DND-41 (cell line): Measurements from ENCODE around the gene SPATA19.

ENCODE experiments used
- ATAC-seq: fragments of 200-7000 bp; cut with Tn5 transposase; 3 replicates; pipeline ENCODE4 v1.9.1; 2021; ENCODE audit warnings: low read depth; ENCODE audit not compliant: insufficient read depth
- DNase-seq: peaks from one replicate; pipeline ENCODE4 v3.0.0-alpha.2; 2020
- H2AFZ ChIP-seq: 2 replicates; pipeline ENCODE4 v1.6.0; 2012; ENCODE audit warnings: low read depth, low read length
- H3K27ac ChIP-seq: 2 replicates; pipeline ENCODE4 v1.5.1; 2012; ENCODE audit warnings: low read length, inconsistent platforms
- H3K27me3 ChIP-seq: fragments of 200-600 bp; sonication (generic); 2 replicates; pipeline ENCODE4 v1.6.0; 2012; ENCODE audit warnings: low read length, mild to moderate bottlenecking, inconsistent platforms; ENCODE audit not compliant: insufficient read depth, poor library complexity
- H3K36me3 ChIP-seq: 2 replicates; pipeline ENCODE4 v1.5.1; 2012; ENCODE audit warnings: low read length, inconsistent platforms; ENCODE audit not compliant: insufficient read depth
- H3K4me1 ChIP-seq: 2 replicates; pipeline ENCODE4 v1.5.1; 2012; ENCODE audit warnings: mild to moderate bottlenecking, low read length; ENCODE audit not compliant: insufficient read depth
- H3K4me2 ChIP-seq: 2 replicates; pipeline ENCODE4 v1.6.0; 2012; ENCODE audit warnings: mild to moderate bottlenecking, moderate library complexity, low read length, inconsistent platforms; ENCODE audit not compliant: insufficient read depth
- H3K4me3 ChIP-seq, 2 experiments: fragments of 200-600 bp in 1 of 2; shearing (Covaris generic) in 1 of 2; 2 replicates each; pipeline ENCODE4 v1.5.1; 2012 to 2016; ENCODE audit warnings: inconsistent platforms in 2 of 2, low read length in 2 of 2, mild to moderate bottlenecking in 2 of 2, low read depth in 1 of 2, moderate library complexity in 1 of 2
- H3K79me2 ChIP-seq: 2 replicates; pipeline ENCODE4 v1.6.0; 2012; ENCODE audit warnings: low read length, inconsistent platforms; ENCODE audit not compliant: insufficient read depth
- H3K9ac ChIP-seq: 2 replicates; pipeline ENCODE4 v1.6.0; 2012; ENCODE audit warnings: low read depth, mild to moderate bottlenecking, inconsistent platforms, low read length, moderate library complexity
- H3K9me3 ChIP-seq: 2 replicates; pipeline ENCODE4 v1.5.1; 2012; ENCODE audit warnings: low read length, moderate library complexity, mild to moderate bottlenecking, inconsistent platforms; ENCODE audit not compliant: insufficient read depth, severe bottlenecking
- H4K20me1 ChIP-seq: 2 replicates; pipeline ENCODE4 v1.6.0; 2012; ENCODE audit warnings: low read length; ENCODE audit not compliant: insufficient read depth
- CTCF ChIP-seq: IDR thresholded peaks from 2 replicates; pipeline ENCODE4 v1.5.1; 2012; ENCODE audit warnings: borderline replicate concordance, low read length, moderate library complexity, mild to moderate bottlenecking; ENCODE audit not compliant: poor library complexity, severe bottlenecking; ENCODE audit errors: extremely low read depth
- EZH2 ChIP-seq: IDR thresholded peaks from 3 replicates; pipeline ENCODE4 v1.6.1; 2012; ENCODE audit warnings: borderline replicate concordance, low read depth, mild to moderate bottlenecking, moderate library complexity, low read length, inconsistent platforms; ENCODE audit not compliant: severe bottlenecking

SPATA19 gene

GRCh38 chr11:133828871-133829270 lies 16.4 kb downstream of the SPATA19 start:
- no peak overlapping the region for H3K4me2 ChIP-seq
- H3K4me3 ChIP-seq: no peak overlapping the region
- H3K27ac ChIP-seq: no peak overlapping the region
- H3K9me3 ChIP-seq: no peaks in the 10 kb centered on the region
- H3K4me1 ChIP-seq: no peaks in the 10 kb centered on the region
- no peak overlapping the region for H2AFZ ChIP-seq
- no peak for TF ChIP-seq CTCF
- TF ChIP-seq EZH2: no peak
- ATAC-seq (no peak), DNase-seq (no peak)
- no peaks in the 10 kb centered on the region for H3K79me2 ChIP-seq
- no peaks in the 10 kb centered on the region for H3K36me3 ChIP-seq
- no peaks in the 10 kb centered on the region for H4K20me1 ChIP-seq
- H3K9ac ChIP-seq: no peak overlapping the region
- H3K27me3 ChIP-seq: peaks cover 5% of the 10 kb centered on the region

GRCh38 chr11:133827556-133827955 lies 17.8 kb downstream of the SPATA19 start:
- no peak overlapping the region for H3K4me2 ChIP-seq
- DNase-seq (no peak), ATAC-seq (no peak)
- H3K79me2 ChIP-seq: no peaks in the 10 kb centered on the region
- no peaks in the 10 kb centered on the region for H3K4me1 ChIP-seq
- H3K36me3 ChIP-seq: no peaks in the 10 kb centered on the region
- H2AFZ ChIP-seq: no peak overlapping the region
- no peak for TF ChIP-seq EZH2
- no peak for TF ChIP-seq CTCF
- no peak overlapping the region for H3K27ac ChIP-seq
- H3K9ac ChIP-seq: no peak overlapping the region
- no peak overlapping the region for H3K4me3 ChIP-seq
- H3K9me3 ChIP-seq: no peaks in the 10 kb centered on the region
- peaks cover 5% of the 10 kb centered on the region for H3K27me3 ChIP-seq
- H4K20me1 ChIP-seq: no peaks in the 10 kb centered on the region

GRCh38 chr11:133826866-133827265 lies 18.4 kb downstream of the SPATA19 start:
- no peaks in the 10 kb centered on the region for H3K4me1 ChIP-seq
- no peak for TF ChIP-seq CTCF
- TF ChIP-seq EZH2: no peak

GRCh38 chr11:133825666-133826065 lies 19.6 kb downstream of the SPATA19 start:
- ATAC-seq: no peak
- Histone ChIP-seq H3K36me3 (no peaks in the 10 kb centered on the region), H3K9me3 (no peaks in the 10 kb centered on the region)

More at GRCh38 chr11:133826866-133827265, 18.4 kb downstream of the SPATA19 start:
- H3K27ac ChIP-seq: no peak overlapping the region
- no peak overlapping the region for H2AFZ ChIP-seq
- no peaks in the 10 kb centered on the region for H3K36me3 ChIP-seq
- ATAC-seq (no peak), DNase-seq (no peak)
- H3K27me3 ChIP-seq: peaks cover 5% of the 10 kb centered on the region
- H3K4me2 ChIP-seq: no peak overlapping the region
- no peak overlapping the region for H3K9ac ChIP-seq
- H3K4me3 ChIP-seq: no peak overlapping the region
- H3K9me3 ChIP-seq: no peaks in the 10 kb centered on the region
- no peaks in the 10 kb centered on the region for H3K79me2 ChIP-seq
- H4K20me1 ChIP-seq: no peaks in the 10 kb centered on the region

More at GRCh38 chr11:133825666-133826065, 19.6 kb downstream of the SPATA19 start:
- DNase-seq: no peak
- Histone ChIP-seq H3K4me2 (no peak overlapping the region), H2AFZ (no peak overlapping the region), H3K4me3 (no peak overlapping the region), H3K4me1 (no peaks in the 10 kb centered on the region), H3K27ac (no peak overlapping the region), H3K79me2 (no peaks in the 10 kb centered on the region), H4K20me1 (0 out of 2 replicates have a peak, but pooled peaks cover 4% of the 10 kb centered on the region), H3K27me3 (peaks cover 5% of the 10 kb centered on the region), H3K9ac (no peak overlapping the region)
- TF ChIP-seq CTCF (no peak), EZH2 (no peak)
